ENCODE data around the gene STMP1. TPM values are rescaled to one million over a fixed set of nuclear protein-coding genes. Genes with fewer than 3 reads are reported as not detected.

Gene STMP1
- total and polyA plus RNA-seq, 4 donors, result 23.0 to 33.1 (median 26.0) TPM

GRCh38 chr7:135715055-135715522 lies 52.8 kb downstream of the STMP1 start:
- Histone ChIP-seq H3K9ac (ENCODE audit: insufficient read depth in 1 of 2, low read length in 2 of 2) (no peak overlapping the region), H3K27ac (ENCODE audit: low read depth in 1 of 2, low read length in 1 of 2) (no peak overlapping the region), H3K4me1 (ENCODE audit: control insufficient read depth in 5 of 5, insufficient read depth in 5 of 5, low read length in 5 of 5) (peaks cover 0 to 2% (median 0%) of the 10 kb centered on the region in 5 donors), H3K4me3 (no peak overlapping the region), H3K9me3 (ENCODE audit: control insufficient read depth in 4 of 4, insufficient read depth in 3 of 4, low read length in 3 of 4) (no peaks in the 10 kb centered on the region), H3K36me3 (ENCODE audit: control insufficient read depth in 4 of 4, insufficient read depth in 4 of 4, low read length in 4 of 4) (no peaks in the 10 kb centered on the region), H3K27me3 (ENCODE audit: control insufficient read depth in 3 of 3, insufficient read depth in 3 of 3, low read length in 2 of 3) (no peaks in the 10 kb centered on the region)
- 96 to 97% methylated on average over 5 of the region's 5 CpGs for WGBS, 2 donors
- DNase-seq, result no peak
- no peak for TF ChIP-seq CTCF (IDR thresholded peaks at IDR 0.05; ENCODE audit: control extremely low read depth, extremely low read depth)
- no peak for ATAC-seq (ENCODE audit: insufficient read depth, low FRiP score)

GRCh38 chr7:135715673-135716072 lies 53.4 kb downstream of the STMP1 start:
- no peak for TF ChIP-seq CTCF (IDR thresholded peaks at IDR 0.05; ENCODE audit: control extremely low read depth, extremely low read depth)
- Histone ChIP-seq H3K27me3 (ENCODE audit: control insufficient read depth in 3 of 3, insufficient read depth in 3 of 3, low read length in 2 of 3) (no peaks in the 10 kb centered on the region), H3K4me3 (no peak overlapping the region), H3K36me3 (ENCODE audit: control insufficient read depth in 4 of 4, insufficient read depth in 4 of 4, low read length in 4 of 4) (no peaks in the 10 kb centered on the region), H3K9me3 (ENCODE audit: control insufficient read depth in 4 of 4, insufficient read depth in 3 of 4, low read length in 3 of 4) (no peaks in the 10 kb centered on the region), H3K9ac (ENCODE audit: insufficient read depth in 1 of 2, low read length in 2 of 2) (no peak overlapping the region), H3K4me1 (ENCODE audit: control insufficient read depth in 5 of 5, insufficient read depth in 5 of 5, low read length in 5 of 5) (peaks cover 0 to 2% (median 0%) of the 10 kb centered on the region in 5 donors), H3K27ac (ENCODE audit: low read depth in 1 of 2, low read length in 1 of 2) (no peak overlapping the region)
- ATAC-seq (ENCODE audit: insufficient read depth, low FRiP score), result no peak
- WGBS, 2 donors, result 94 to 96% methylated on average over 1 of the region's 1 CpG
- DNase-seq, result no peak

GRCh38 chr7:135716677-135717238 lies 54.4 kb downstream of the STMP1 start:
- Histone ChIP-seq H3K9me3 (ENCODE audit: control insufficient read depth in 4 of 4, insufficient read depth in 3 of 4, low read length in 3 of 4) (no peaks in the 10 kb centered on the region), H3K4me3 (no peak overlapping the region), H3K27me3 (ENCODE audit: control insufficient read depth in 3 of 3, insufficient read depth in 3 of 3, low read length in 2 of 3) (no peaks in the 10 kb centered on the region), H3K9ac (ENCODE audit: insufficient read depth in 1 of 2, low read length in 2 of 2) (no peak overlapping the region), H3K27ac (ENCODE audit: low read depth in 1 of 2, low read length in 1 of 2) (no peak overlapping the region), H3K36me3 (ENCODE audit: control insufficient read depth in 4 of 4, insufficient read depth in 4 of 4, low read length in 4 of 4) (no peaks in the 10 kb centered on the region), H3K4me1 (ENCODE audit: control insufficient read depth in 5 of 5, insufficient read depth in 5 of 5, low read length in 5 of 5) (peaks cover 0 to 2% (median 0%) of the 10 kb centered on the region in 5 donors)
- ATAC-seq (ENCODE audit: insufficient read depth, low FRiP score), result no peak
- WGBS, 2 donors, result 66 to 83% methylated on average over 9 of the region's 9 CpGs
- TF ChIP-seq CTCF (IDR thresholded peaks at IDR 0.05; ENCODE audit: control extremely low read depth, extremely low read depth), result no peak
- peak in 2 of 3 donors; percentile 36 to 47 for DNase-seq

GRCh38 chr7:135717693-135718092 lies 55.4 kb downstream of the STMP1 start:
- WGBS, 2 donors, result 83 to 90% methylated on average over 3 of the region's 3 CpGs
- no peak overlapping the region for H3K27ac ChIP-seq (ENCODE audit: low read depth in 1 of 2, low read length in 1 of 2)
- DNase-seq (no peak), ATAC-seq (ENCODE audit: insufficient read depth, low FRiP score) (no peak)
- no peaks in the 10 kb centered on the region for H3K27me3 ChIP-seq (ENCODE audit: control insufficient read depth in 3 of 3, insufficient read depth in 3 of 3, low read length in 2 of 3)
- H3K36me3 ChIP-seq (ENCODE audit: control insufficient read depth in 4 of 4, insufficient read depth in 4 of 4, low read length in 4 of 4), result no peaks in the 10 kb centered on the region
- H3K9ac ChIP-seq (ENCODE audit: insufficient read depth in 1 of 2, low read length in 2 of 2), result no peak overlapping the region
- H3K4me3 ChIP-seq, result no peak overlapping the region
- H3K4me1 ChIP-seq (ENCODE audit: control insufficient read depth in 5 of 5, insufficient read depth in 5 of 5, low read length in 5 of 5), result peaks cover 0 to 2% (median 0%) of the 10 kb centered on the region in 5 donors
- no peaks in the 10 kb centered on the region for H3K9me3 ChIP-seq (ENCODE audit: control insufficient read depth in 4 of 4, insufficient read depth in 3 of 4, low read length in 3 of 4)
- TF ChIP-seq CTCF (IDR thresholded peaks at IDR 0.05; ENCODE audit: control extremely low read depth, extremely low read depth), result no peak
